ENCODE data around the gene RPS6KA2.

Gene RPS6KA2

DNA sequence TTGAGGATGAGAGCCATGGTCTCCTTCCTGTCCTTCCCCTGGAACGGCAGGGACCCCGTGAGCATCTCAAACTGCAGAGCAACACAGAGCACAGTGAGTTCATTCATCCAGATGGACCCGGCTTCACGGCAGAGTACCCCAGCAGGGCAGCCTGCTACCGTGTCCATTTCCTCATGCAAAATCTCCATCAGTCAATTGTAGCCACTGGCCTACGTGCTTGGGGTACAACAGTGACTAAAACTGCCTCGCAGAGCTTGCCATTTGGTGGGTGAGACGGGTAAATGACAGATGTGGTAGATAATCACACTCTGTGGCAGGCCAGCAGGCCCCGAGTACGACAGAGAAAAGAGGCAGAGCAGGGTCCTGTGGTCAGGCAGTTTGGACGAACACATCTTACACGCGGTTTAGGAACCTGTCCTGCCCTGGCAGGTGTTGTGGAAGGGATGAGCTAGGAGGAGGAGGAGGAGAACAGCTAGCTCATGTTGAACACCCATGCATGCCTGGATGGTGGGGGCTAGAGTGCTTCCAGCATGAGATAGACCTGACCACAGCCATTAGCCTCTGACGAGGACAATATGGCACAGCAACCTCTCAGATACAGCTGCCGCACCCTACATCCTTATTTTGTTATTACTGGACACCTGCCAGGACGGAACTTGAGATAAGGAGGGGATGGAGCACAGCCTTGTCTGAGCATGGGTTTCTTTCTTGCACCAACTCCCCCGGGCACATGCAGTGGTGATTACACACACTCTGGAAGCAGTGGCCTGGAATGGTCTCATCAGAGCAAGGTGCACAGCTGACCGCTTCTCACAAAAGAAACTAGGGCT, 136.2 kb downstream of the RPS6KA2 start:
- TF ChIP-seq ZNF274 (IDR thresholded peaks at IDR 0.05; ENCODE audit: low read depth, low read length): no peak
- no peak overlapping the region for H3K4me3 ChIP-seq (ENCODE audit: low read length)

DNA sequence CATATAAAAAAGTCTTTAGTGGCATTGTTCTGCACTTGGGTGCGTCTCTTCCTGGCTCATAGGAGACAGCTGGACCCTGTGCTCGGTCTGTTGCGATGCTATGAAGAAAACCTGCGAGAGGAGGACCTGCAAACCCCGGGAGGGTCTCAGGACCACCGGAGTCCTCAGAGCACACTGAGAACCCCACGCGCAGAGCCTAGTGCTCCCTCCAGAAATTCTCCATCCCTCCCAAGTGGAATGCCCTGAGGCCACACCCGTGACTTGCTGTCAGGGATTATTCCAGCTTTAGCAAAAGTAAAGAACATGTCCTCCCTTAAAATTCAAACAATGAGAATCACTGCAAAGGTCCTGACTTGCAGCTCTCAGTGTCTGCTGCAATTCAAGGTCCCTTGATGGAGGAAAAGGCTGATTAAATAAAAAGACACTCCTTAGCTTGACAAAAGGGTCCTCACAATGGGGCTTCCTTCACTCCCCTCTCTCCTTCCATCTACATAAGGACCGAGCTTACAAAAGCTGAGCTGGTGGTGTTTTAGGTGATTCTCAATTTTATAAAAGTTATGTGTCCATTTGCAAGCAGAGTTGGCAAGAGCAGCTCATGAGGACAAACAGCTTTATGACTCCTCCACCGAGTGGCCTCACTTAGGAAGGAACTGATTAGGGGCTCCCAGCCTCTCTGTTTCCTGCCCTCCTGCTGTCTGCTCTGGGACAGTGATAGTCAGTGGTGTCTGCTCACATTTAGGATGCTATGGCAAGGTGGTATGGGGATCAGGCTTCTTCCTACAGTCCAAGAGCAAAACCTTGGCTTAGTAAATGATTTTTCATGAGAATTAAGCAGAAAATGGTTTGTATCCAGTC, 137.5 kb downstream of the RPS6KA2 start:
- TF ChIP-seq ZNF274 (IDR thresholded peaks at IDR 0.05; ENCODE audit: low read depth, low read length): no peak
- no peak overlapping the region for H3K4me3 ChIP-seq (ENCODE audit: low read length)

DNA sequence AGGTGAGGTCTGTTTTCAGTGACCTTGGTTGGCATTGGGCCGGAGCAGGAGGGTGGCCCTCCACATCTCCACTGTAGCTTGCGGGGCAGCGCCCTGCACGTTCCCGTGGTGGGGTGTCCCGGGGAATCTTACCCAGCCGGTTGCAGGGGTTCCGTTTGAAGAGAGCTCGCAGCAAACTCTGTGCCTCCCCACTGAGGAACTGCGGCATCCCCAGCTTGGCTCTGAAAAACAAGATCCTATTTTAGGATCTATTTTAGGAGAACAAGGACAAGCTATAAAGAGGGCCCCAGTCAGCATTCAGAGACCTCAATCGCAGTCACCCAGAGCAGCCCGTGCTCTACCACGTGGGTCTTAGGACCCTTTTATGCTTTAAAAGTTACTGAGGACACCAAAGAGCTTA, 138.3 kb downstream of the RPS6KA2 start:
- no peak overlapping the region for H3K4me3 ChIP-seq (ENCODE audit: low read length)

DNA sequence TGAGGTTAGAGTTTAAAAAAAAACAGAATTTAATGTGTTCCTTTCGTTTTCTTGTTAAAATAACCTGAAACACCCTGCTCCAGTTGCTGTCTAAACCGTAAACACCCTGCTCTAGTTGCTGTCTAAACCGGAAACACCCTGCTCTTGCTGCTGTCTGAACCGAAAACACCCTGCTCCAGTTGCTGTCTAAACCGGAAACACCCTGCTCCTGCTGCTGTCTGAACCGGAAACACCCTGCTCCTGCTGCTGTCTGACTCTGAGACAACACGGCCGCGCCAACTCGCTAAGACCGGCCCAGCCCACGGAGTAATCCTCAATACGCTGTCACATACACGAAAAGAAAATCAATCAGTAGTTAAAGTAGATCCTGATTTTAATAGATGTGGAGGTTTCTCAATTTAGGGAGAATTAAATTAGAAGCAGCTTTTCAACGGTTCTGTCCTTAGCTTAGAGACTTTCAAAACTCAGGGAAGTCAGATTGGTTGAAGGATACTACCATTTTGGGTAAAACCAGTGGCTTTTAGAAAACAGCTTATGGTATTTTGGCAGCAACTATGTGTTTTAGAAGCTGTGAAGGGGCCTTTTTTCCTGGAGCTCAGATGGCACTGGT, 138.9 kb downstream of the RPS6KA2 start:
- no peak for TF ChIP-seq ZNF274 (IDR thresholded peaks at IDR 0.05; ENCODE audit: low read depth, low read length)
- no peak overlapping the region for H3K4me3 ChIP-seq (ENCODE audit: low read length)

More for the DNA sequence above, 138.3 kb downstream of the RPS6KA2 start:
- TF ChIP-seq ZNF274 (IDR thresholded peaks at IDR 0.05; ENCODE audit: low read depth, low read length): no peak

DNA sequence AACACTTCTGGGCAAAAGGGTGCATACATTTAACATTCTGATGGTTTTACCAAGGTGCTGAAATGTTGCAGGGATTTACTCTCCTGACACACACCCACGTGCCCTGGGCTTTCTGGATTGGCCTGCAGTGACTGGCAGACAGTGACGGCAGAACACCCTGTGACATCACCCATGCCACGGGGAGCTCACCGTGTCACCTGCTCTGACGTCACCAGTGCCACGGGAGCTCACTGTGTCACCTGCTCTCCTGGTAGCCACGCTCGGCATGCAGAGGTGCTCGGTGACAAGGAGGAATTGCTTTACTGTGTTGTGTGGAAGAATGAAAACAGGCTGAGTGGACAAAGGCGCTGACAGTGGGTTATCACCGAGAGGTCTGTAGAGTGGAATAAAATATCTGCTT, 139.9 kb downstream of the RPS6KA2 start:
- TF ChIP-seq ZNF274 (IDR thresholded peaks at IDR 0.05; ENCODE audit: low read depth, low read length): no peak
- H3K4me3 ChIP-seq (ENCODE audit: low read length): no peak overlapping the region

DNA sequence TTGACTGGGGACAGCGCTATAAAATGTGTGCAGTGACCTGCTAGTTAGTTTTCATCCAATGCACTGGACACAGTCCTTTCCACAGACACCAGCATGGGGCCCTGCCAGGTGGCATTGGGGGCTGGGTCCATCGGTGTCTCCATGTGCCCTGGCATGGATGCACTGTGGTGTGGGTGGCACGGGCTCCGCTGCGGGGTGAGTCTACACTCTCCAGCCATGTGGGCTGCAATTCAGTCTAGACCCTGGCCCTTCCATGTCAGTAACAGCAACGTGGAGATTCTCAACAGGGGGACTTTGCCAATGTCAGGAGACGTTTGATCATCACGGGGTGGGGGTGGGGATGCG, 140.5 kb downstream of the RPS6KA2 start:
- H3K4me3 ChIP-seq (ENCODE audit: low read length): no peak overlapping the region
- TF ChIP-seq ZNF274 (IDR thresholded peaks at IDR 0.05; ENCODE audit: low read depth, low read length): no peak

DNA sequence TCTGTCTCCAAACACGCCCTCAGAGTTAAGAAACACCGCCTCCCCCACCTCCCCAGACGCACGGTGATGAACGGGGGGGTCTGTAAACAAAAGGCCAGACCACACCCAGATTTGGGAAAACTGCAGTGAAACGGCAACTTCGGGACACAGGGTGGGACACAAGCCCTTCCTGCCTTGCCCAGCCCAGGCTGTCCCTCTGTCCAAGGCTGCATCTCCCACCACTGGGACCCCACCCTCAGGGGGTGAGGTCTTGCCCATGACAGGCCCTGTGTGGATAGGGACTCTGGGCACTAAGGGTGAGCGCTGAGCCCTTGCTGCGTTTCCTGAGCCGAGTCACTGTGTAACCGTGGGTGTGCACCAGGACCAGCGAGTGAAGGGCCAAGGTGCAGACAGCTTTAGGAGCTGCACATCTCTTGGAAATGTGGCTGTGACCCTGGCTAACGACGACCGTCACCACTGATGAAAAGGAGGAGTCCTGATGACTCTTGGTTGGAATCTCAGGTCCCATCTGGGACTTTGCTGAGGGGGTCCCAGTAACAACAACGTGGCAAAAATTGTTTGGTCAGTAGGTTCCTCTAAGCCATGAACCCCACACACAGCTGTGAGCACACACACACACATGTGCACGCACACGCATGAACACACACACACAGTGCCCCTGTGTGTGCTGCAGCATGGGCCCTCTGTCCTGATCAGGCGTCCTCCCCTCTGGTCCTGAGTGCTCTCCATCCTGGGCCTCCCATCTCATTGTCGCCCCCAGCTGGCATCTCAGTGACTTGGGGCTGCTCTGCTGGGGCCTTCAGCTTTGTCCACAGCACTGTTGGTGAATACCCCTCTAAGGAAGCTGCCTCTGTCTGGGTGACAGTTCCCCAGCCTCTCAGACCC, 141.2 kb downstream of the RPS6KA2 start:
- TF ChIP-seq ZNF274 (IDR thresholded peaks at IDR 0.05; ENCODE audit: low read depth, low read length): no peak
- H3K4me3 ChIP-seq (ENCODE audit: low read length): no peak overlapping the region

DNA sequence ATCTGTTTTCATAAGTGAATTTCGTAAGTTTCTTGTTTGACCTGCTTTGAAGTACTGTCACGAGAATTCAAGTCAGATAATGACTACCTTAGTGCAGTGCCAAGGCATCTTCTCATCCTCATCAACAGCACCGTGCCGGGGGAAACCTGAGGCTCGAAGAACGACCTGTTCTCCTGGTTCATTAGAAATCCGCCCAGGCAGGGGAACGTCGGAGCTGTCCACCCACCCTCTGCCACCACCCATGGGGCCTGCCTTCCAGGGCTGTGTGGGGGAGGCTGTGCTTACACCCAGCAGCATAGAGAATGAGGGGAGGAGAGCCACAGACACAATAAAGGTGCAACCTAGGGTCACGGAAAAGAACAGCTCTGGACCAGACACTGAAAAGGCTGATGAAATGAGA, 142.2 kb downstream of the RPS6KA2 start:
- no peak overlapping the region for H3K4me3 ChIP-seq (ENCODE audit: low read length)
- no peak for TF ChIP-seq ZNF274 (IDR thresholded peaks at IDR 0.05; ENCODE audit: low read depth, low read length)

DNA sequence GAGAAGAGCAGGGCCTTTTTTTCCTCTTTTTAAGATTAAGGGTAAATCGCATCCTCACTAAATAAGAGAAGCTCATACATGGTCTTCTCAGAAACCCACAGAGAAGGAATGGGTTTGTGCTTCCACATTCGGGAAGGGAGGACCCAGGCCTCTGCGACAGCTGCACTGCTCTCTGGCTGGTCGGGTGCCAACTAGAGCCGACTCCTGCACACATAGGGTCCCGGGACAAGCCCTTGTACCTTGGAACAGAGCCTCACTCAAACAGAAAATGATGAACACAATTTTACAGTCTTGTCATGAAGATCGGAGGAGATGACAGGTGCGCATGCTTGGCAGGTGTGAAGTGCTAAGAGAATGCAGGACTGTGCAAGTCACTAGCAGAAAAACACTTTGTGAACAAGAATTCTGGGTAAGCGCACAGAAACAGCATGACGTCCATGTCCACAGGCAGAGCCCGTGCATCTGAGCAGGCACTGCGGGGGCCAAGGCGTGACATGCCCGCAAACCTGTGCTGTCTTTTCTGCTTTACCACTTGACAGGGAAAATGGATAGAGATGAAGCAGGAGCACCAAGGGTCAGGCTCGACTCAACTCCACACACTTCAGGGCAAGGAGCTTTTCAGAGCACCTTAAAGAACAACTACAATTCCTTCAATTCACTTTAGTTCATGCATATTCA, 143.3 kb downstream of the RPS6KA2 start:
- H3K4me3 ChIP-seq (ENCODE audit: low read length): no peak overlapping the region
- TF ChIP-seq ZNF274 (IDR thresholded peaks at IDR 0.05; ENCODE audit: low read depth, low read length): no peak

DNA sequence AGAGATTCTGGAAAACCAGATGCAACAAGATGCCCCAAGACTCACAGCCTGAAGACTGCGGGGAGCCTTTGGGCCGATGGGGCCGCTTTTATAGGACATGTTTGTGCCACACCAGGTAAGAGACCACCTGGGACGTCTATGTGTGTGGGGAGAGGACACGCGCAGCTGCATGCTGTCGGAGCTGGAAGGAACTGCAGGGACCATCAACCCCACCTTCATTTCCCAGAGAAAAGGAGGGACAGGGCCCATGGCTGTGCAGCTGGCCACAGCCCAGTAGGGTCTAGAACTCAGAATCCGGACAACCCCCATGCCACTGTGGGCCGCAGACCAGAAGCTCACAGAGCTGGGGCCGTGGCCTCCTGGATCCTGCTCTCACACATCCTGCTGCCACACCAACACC, 144.0 kb downstream of the RPS6KA2 start:
- TF ChIP-seq ZNF274 (IDR thresholded peaks at IDR 0.05; ENCODE audit: low read depth, low read length): no peak

DNA sequence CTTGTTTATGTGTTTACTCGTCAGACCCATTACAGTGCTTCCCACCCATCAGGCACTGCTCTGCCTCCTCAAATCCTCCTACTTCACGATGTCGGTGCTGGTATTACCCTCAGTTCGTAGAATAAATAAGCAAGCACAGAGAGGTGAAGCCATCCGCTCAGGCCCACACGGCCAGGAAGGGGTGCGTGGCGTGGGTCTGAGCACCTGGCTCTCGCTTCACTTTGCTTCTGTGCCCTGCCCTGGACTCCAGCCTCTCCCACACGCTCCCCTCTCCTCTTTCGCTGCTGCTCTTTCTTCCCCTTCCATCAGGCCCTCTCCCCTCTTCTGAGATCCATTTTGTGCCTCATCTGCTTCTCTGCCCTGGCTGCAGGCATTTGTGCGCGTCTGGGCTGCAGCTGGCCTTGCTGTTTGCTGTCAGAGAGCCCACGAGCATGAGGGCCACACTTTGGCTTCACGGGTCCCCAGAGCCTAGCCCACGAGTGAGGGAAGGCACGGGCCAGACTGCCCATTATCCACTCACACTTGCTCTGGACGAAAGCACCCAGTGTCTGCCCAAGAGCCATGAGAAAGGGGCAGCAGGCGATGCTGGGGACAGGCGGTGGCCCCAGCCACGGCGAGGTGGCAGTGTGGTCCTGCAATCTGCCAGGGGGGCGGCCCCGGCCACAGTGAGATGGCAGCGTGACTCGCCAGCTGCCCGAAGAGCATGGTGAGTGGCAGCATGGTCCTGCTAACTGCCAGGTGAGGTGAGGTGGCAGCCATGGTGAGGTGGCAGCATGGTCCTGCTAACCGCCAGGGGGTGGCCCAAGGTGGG, 148.1 kb downstream of the RPS6KA2 start:
- no peak for TF ChIP-seq ZNF274 (IDR thresholded peaks at IDR 0.05; ENCODE audit: low read depth, low read length)
- no peak overlapping the region for H3K4me3 ChIP-seq (ENCODE audit: low read length)

More for the DNA sequence above, 144.0 kb downstream of the RPS6KA2 start:
- H3K4me3 ChIP-seq (ENCODE audit: low read length): no peak overlapping the region

DNA sequence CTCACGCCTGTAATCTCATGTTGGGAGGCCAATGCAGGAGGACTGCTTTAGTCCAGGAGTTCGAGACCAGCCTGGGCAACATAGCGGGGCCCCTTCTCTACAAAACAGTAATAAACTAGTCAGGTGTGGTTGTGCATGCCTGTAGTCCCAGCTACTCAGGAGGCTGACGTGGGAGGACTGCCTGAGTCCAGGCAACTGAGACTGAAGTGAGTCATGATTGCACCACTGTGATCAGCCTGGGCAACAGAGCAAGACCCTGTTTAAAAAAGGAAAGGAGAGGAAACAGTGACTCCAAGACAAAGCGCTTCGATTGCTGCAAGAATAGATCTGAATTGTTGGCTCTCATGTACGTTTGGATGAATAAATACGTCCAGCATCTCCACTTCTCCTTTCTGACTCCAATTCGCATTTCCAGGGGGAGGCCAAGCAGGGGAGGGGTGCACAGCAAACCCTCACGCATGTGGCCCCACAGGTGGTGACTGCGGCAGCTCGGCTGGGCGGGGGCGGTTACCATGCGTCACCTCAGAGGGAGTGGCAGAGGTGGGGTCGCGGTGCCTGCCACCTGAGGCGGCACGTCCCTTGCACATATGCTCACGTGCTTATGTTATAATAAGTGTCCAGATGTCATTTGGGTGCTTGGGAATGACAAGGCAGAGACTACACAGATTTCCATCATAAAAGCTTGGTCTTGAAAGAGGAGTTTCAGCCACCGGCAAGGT, 149.2 kb downstream of the RPS6KA2 start:
- no peak overlapping the region for H3K4me3 ChIP-seq (ENCODE audit: low read length)
- no peak for TF ChIP-seq ZNF274 (IDR thresholded peaks at IDR 0.05; ENCODE audit: low read depth, low read length)
